GM19351 (cell line): Measurements from ENCODE around the gene SLN.
A peak's percentile ranks its signal among the peaks of the same experiment; 100 is the strongest.

Experiments used
- ATAC-seq: cut with Tn5 transposase; IDR thresholded peaks from one replicate; pipeline ENCODE4 v1.9.1; 2021; ENCODE audit warnings: mild to moderate bottlenecking, moderate library complexity; ENCODE audit not compliant: unreplicated experiment

SLN gene

DNA sequence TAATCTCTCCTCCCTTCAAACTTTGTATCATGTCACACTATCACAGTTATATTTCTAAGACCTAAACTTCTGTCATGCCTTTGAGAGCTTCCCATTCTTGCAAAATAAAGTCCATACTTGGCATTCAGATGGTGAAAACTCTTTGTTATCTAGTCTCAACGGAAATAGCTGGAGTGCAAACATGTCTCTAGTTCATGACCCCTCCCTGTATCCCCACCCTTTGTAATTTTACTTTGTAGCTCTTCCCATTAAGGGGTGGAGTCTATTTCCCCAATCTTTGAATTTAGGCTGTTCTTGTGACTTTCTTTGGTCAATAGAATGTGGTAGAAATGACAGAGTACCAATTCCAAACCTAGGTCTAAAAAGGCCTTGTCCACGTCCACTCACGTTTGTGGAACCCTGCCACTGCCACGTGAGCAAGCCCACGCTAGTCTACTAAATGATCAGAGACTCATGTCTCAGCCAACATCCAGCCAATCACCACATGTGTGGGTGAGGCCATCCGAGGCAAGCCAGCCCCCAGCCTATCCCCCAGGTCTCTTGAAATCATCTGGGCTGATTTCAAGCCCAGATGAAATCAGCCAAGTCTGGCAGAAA lies 23.4 kb downstream of the SLN start:
- no peak for ATAC-seq

DNA sequence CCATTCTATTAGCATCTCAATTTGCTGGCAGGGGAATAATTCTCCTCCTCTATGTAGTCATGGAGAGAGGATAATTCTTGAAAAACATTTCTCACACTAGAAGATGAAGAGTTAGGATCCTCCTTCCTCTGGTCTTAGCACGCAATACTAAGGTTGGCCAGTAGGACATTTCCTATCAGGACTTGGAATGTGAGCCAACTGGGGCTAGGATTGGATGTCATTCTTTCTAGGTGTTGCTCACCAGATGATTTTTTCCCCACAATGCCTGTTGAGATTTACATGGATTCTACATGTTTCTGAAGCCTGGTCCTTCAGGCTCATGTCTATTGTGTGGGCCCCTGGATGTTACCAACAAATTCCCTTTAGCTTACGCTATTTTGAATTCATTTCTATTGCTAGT lies 28.0 kb downstream of the SLN start:
- no peak for ATAC-seq

DNA sequence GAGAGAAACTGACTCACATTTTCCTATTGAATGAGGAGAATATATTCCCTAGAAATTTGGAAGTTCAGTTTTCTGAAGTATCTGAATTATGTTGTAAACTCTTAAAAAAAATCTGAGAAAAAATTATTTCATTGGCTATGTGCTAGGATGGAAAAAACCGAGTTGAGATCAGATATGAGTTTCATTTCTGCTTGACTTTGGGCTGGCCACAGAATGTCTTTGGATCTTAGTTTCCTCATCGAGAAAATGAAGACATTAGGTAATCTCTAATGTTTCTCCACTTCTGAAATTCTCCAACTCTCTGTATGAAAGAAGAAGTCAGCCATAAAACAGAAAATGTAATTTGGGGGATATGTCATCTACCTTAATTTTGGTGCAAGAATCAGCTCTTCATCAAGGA lies 28.8 kb downstream of the SLN start:
- no peak for ATAC-seq

DNA sequence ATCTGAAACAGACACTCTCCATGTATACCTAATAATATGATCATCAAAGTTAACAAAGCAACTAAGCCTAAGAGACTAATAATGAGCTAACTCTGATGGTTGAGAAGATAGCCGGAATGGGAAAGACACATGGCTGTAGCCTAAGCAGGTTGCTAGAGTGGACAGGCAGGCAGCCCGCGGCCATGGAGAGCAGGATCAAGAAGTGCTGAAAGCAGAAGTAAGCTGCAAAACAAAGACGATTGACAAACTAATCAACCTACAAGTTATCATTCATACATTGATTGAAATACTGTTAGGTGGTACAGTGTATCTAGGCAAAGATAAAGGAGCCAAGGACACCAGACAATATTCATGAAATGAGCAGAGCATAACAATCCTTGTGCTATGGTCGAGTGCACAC lies 29.3 kb downstream of the SLN start:
- ATAC-seq, result no peak

DNA sequence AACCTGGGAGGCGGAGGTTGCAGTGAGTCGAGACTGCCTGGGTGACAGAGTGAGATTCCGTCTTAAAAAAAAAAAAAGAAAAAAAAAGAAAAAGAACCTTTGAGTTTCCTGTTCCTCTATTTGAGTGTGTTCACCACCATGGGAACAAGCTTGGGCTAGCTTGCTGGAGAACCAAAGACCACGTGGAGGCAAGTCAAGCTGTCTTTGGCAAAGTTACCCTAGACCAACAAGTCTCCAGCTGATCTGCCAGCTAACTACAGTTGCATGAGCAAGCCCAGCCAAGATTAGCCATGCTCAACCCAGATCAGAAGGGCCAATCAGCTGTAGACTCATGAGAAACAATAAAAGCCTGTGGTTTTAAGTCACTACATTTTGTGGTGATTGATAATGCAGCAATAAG lies 29.7 kb downstream of the SLN start:
- ATAC-seq, result no peak

DNA sequence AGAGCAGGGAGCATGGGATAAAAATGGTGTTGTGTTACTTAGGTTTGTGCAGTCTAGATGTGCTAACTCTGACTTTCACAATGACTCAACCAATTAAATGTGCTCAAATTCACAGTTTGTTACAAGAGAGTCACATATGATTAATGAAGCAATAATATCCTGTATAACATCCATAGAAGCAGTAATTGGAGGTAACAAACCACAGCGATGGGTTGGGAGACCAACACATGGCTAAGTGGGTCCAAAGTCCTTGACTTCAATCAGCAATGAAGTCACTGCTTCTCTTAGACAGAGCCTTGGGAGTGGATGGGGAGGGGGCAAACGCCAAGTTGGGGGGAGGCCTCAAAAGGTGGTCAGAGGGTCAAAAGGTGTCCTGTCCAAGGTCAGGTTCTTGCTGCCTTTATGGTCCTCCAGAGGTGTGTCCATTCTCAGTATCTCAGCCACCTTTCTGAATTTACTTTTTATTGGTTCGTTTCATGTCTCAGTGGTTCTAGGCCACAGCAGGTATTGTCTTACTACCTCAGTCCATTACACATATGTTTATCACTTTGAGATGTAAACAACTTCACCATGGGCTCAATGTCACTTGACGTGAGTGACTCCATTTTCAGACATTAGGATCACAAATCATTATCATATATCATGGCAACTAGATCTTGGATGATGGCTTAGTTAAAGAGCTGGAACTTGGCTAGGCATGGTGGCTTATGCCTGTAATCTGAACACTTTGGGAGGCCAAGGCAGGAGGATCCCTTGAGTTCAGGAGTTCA lies 32.4 kb downstream of the SLN start:
- peak; percentile 60 for ATAC-seq

DNA sequence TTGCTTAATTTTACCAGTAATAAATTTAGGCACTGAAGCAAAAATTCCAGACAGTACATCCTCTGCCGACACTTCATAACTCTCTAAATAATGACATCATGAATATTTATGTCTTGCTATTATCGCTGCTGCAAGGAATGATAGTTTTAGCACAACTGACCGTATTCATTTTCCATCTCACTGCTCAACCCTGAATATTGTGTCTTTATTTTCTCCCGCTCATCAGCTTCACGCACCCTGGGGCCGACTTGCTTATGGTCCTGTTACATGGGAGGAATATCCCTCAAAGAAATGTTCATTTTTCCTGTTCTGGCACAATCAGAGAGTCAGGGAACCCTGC lies 33.3 kb downstream of the SLN start:
- no peak for ATAC-seq

DNA sequence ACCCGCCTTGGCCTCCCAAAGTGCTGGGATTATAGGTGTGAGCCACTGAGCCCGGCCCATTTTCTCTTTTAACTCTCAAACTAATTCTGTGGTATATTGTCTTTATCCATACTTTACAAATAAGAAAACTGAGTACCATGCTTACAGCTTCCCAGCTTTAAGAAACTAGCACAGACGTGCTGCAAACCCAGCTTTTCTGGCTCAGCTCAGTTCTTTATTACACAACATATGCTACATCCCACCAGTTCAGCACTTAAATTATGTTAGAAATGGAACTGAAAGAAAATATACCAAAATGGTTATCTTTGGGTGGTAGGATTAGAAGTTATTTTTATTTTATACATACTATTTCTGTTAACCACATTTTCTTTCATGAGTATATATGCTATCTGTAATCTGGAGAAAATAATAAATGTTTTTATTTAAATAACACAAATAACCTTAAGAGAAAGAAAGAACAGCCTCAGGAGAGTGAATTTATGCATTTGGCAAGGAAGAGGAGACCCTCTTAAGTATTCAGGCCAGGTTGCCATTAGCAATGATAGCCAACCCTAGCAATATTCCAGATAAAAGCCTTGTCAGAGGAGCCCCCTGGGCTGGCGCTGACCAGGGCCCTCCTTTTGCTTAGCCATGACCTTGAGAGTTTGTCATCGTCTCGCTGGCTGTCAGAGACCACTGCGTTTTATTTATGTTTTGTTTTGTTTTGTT lies 33.8 kb downstream of the SLN start:
- ATAC-seq, result no peak

DNA sequence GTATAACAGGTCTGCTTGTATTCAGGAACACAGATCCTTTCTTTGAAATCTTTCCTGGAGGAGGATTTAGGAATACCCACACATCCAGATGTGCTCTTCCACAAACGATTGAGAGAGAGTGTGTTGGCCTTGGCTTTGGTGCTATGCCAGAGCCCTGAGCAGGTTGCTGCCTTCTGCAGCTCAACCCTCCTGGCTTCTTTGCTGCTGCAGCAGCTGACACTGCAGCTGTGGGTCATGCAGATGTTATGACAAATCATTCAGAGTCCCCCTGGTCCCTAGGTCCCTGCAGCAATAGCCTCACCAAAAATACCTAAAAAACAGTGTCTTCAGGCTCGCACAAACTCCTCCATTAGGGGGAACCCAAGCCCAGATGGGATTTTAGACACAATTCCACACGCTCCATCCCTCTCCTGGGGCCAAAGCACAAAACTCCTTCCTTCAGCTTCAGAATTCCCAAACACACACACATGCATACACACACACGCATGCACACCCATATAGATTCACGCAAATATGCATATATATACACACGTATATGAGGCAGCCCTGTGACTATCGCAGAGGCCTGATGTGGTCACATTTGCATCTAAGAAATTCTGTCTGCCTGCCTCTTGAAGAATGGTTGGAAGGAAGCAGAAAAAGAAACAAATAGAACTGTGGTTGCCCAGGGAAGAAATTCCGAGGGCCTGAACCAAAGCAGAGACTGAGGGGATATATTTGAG lies 35.4 kb downstream of the SLN start:
- ATAC-seq, result no peak

DNA sequence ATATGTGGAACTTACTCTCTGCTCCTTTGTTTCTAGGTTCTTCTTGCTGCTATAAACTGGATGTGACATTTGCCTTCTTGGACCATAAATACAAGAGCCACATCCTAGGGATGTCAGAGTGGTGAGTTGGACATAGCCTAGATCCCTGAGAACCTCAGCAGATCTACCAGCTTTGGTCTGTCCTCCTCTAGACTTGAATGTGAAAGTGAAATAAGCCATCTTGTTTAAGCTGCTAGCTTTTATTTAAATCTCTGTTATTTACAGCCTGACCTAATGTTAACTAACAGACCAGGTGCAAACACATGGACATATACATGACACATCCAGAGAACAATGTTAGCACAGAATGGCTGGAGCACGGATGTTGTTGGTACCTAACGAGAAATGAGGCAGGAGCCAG lies 36.0 kb downstream of the SLN start:
- ATAC-seq, result no peak

DNA sequence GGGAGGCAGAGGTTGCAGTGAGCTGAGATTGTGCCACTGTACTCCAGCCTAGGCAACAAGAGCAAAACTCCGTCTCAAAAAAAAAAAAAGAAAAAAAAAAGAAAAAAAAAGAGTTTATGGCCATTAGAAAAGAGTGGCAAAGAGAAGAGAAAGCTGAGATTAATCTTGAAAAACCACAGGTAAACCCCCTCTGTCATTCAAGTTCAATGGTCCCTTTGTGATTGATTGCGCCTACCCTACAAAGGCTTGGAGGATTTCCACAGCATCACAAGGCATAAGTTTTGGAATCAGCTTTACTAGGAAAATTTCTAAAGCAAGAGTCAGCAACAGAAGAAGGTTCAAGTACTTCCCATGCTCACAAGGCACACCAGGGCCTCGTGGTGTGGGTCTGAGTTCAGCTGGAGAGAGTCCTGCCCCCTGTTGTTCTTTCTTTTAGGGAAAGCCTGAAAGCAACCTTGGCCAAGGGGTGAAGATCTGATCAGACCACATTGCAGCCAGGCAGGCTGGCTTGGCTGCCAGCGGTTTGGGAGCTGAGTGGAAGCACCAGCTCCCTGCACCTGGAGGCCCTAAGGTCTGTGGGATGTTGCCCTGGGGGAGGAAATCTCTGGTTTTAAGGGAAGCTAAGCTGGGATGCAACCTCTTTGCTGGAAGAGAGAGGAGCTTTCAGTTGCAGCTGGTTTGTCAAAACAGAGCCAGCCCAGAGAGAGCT lies 41.8 kb downstream of the SLN start:
- no peak for ATAC-seq

DNA sequence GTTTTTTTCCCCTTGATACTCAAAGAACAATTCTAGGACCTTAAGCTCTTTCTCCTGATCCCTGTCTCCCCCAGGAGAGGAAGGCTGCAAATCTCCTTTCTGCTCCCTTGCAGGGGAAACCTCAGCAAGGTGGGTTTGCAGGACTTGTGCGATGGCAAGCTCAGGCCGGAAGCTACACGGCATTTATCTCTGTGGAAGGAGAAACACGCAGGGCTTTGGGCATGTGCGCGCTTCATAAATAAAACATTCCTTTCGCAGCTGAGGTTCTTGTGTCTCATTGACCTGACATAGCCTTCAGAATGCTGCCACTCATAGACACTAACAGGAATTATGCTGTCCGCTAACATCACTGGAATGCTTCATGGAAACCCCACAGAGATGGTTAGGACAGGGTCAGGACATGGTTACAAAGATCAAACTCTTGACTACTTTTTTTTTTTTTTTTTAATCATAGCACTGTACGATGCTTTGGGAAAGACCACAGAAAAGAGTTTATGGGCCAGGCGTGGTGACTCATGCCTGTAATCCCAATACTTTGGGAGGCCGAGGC lies 42.6 kb downstream of the SLN start:
- ATAC-seq, result no peak

DNA sequence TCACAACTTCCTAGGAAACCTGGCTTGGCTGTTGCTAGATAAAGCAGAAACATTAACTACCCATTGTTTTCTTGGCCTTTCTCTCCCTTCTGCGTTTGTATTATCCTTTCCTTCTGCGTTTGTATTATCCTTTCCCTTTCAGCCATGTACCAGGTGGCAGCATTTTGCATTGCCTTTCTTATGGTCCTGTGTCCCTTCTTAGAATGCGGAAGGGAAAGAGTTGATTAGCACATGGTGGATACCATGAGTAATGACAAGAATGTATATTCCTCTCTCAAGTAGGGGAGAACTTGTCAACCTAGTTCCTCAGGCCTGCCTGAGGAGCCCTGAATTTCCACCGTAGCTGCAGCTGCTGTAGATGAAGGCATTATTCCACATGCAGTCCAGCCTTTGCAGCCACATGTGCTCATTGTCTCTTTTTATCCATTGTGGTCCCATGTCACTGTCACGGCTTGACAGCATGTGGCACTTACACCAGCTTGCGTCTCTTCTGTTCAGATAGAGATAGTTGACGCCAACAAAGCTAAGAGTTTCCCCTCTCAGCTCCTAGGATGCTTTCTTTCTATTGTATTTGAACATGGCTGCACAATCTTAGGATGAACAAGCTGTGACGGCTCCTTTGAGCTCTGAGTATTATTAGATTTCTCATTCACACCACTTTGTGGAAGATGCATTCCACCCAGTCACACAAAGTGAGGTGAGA lies 44.8 kb downstream of the SLN start:
- ATAC-seq, result no peak

DNA sequence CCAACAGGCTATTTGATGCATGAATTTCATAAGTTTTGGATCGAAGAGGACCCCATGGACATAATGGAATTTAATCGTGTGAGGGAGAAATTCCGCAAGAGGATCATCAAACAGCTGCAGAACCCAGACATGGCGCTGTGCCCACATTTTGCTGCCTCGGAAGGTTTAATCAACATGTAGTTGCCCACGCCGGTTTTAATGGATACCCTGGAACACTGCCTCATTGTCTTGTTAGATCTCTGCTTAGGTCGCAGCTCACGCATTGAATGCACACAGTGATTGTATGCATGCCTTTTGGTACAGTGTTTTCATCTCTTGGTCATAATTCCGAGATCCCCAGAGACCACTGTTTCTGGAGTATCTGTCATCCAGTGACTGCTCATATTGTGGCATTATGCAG lies 46.8 kb downstream of the SLN start:
- ATAC-seq, result no peak

DNA sequence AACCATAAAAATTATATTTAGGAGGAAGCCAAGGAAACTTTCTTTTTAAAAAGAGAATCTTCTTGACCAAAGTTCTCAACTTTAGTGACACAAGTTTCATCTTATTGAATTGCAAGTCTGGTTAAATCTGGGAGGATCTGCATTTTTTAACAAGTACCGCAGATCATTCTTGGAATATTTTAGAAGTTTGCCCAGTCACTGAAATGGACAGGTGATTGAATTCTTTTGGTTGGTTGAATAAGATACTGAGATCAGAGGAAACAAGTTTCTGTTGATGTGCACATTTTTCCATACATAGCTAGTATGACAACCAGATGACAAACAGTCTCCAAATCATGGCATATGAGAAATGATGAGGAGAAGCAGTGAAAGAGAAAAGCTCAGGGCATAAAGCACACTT lies 50.2 kb downstream of the SLN start:
- ATAC-seq, result no peak

DNA sequence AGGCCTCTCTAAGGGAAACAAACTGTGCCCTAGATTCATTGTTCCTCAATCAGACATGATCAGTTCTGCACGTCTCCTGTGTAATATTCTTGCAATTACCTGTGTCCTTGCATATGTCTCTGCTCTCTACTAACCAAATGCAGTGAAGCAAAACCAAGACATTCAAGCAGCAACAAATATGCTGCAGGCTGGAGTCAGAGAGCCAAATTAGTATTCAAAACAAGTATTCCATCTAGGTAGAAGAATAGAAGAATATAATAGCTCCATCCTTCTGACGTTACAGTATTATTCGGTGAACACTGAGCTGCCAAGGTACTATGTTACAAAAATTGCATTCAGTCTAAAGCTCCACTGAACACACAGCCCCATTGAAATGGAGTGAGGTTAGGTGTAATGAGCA lies 51.8 kb downstream of the SLN start:
- ATAC-seq, result no peak

DNA sequence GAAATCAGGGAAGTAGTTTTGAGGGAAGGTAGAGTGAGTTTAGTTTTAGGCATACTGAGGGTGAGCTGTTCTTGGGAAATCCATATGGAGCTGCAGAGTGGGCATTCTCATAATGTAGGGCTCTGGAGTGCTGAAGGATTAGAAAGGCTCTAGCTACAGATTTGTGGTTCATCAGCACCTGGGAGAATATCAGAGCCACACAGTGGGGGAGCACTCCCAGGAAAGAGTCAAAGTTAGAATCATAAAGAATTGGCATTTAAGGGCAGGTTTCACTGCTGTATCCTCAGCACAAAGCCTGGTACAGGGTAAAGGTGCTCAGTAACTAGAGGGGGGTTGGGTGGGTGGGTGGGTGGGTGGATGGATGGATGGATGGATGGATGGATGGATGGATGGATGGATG lies 52.5 kb downstream of the SLN start:
- ATAC-seq, result no peak
